ENCODE results near the gene ZFYVE19. TPM values are rescaled to one million over a fixed set of nuclear protein-coding genes. Genes with fewer than 3 reads are reported as not detected.

Gene ZFYVE19
- total RNA-seq, 4 donors from 2014 or later: 13.3 to 25.5 (median 19.7) TPM

GRCh38 chr15:40830884-40831283 lies 24.0 kb downstream of the ZFYVE19 start:
- Histone ChIP-seq H3K9me3 (no peaks in the 10 kb centered on the region), H3K27ac (no peak overlapping the region), H3K4me3 (no peak overlapping the region), H3K27me3 (peaks cover 20% of the 10 kb centered on the region), H3K36me3 (no peaks in the 10 kb centered on the region), H3K4me1 (no peaks in the 10 kb centered on the region)
- 71 to 76% methylated on average over 2 of the region's 2 CpGs for WGBS, 2 donors (ENCODE audit: low coverage in 1 of 2)
- TF ChIP-seq POLR2AphosphoS5 (IDR thresholded peaks at IDR 0.05) (no peak), POLR2A (IDR thresholded peaks at IDR 0.05) (no peak), CTCF (IDR thresholded peaks at IDR 0.05) (no peak), EP300 (IDR thresholded peaks at IDR 0.05) (no peak)
- ATAC-seq: no peak

- no peak overlapping the region for H3K27ac ChIP-seq
- H3K27me3 ChIP-seq: peaks cover 18% of the 10 kb centered on the region
- H3K4me3 ChIP-seq: no peak overlapping the region
- H3K9me3 ChIP-seq: no peaks in the 10 kb centered on the region
- TF ChIP-seq EP300 (IDR thresholded peaks at IDR 0.05) (no peak), CTCF (IDR thresholded peaks at IDR 0.05) (no peak), POLR2AphosphoS5 (IDR thresholded peaks at IDR 0.05) (no peak), POLR2A (IDR thresholded peaks at IDR 0.05) (no peak)
- H3K36me3 ChIP-seq: no peaks in the 10 kb centered on the region
- no peaks in the 10 kb centered on the region for H3K4me1 ChIP-seq
- ATAC-seq: no peak
- 55% methylated on average over 1 of the region's 1 CpG; no CpG with 5 or more reads in 1 of the 2 donors for WGBS, 2 donors (ENCODE audit: low coverage in 1 of 2)
Measured at GRCh38 chr15:40831861-40832260, 25.0 kb downstream of the ZFYVE19 start.

- ATAC-seq: no peak
- H3K36me3 ChIP-seq: no peaks in the 10 kb centered on the region
Measured at GRCh38 chr15:40832903-40833302, 26.0 kb downstream of the ZFYVE19 start.

GRCh38 chr15:40836020-40836419 lies 29.1 kb downstream of the ZFYVE19 start:
- H3K27me3 ChIP-seq: no peaks in the 10 kb centered on the region
- H3K4me1 ChIP-seq: no peaks in the 10 kb centered on the region
- H3K9me3 ChIP-seq: no peaks in the 10 kb centered on the region
- 85 to 100% methylated on average over 1 of the region's 1 CpG for WGBS, 2 donors (ENCODE audit: low coverage in 1 of 2)
- H3K27ac ChIP-seq: no peak overlapping the region
- no peak for ATAC-seq
- no peaks in the 10 kb centered on the region for H3K36me3 ChIP-seq
- TF ChIP-seq POLR2A (IDR thresholded peaks at IDR 0.05): no peak
- TF ChIP-seq POLR2AphosphoS5 (IDR thresholded peaks at IDR 0.05): no peak
- no peak for TF ChIP-seq CTCF (IDR thresholded peaks at IDR 0.05)
- no peak for TF ChIP-seq EP300 (IDR thresholded peaks at IDR 0.05)
- no peak overlapping the region for H3K4me3 ChIP-seq

More at GRCh38 chr15:40832903-40833302, 26.0 kb downstream of the ZFYVE19 start:
- H3K27me3 ChIP-seq: peaks cover 11% of the 10 kb centered on the region
- TF ChIP-seq POLR2AphosphoS5 (IDR thresholded peaks at IDR 0.05) (no peak), POLR2A (IDR thresholded peaks at IDR 0.05) (no peak), CTCF (IDR thresholded peaks at IDR 0.05) (no peak), EP300 (IDR thresholded peaks at IDR 0.05) (no peak)
- no peaks in the 10 kb centered on the region for H3K4me1 ChIP-seq
- H3K4me3 ChIP-seq: no peak overlapping the region
- no peak overlapping the region for H3K27ac ChIP-seq
- H3K9me3 ChIP-seq: no peaks in the 10 kb centered on the region

GRCh38 chr15:40838756-40839155 lies 31.9 kb downstream of the ZFYVE19 start:
- Histone ChIP-seq H3K27ac (no peak overlapping the region), H3K4me3 (no peak overlapping the region), H3K4me1 (peaks cover 0 to 6% (median 0%) of the 10 kb centered on the region in 3 donors), H3K36me3 (no peaks in the 10 kb centered on the region), H3K9me3 (no peaks in the 10 kb centered on the region), H3K27me3 (peaks cover 20% of the 10 kb centered on the region)
- ATAC-seq: no peak
- WGBS, 2 donors (ENCODE audit: low coverage in 1 of 2): 83 to 90% methylated on average over 4 to 5 of the region's 5 CpGs
- TF ChIP-seq POLR2AphosphoS5 (IDR thresholded peaks at IDR 0.05): no peak
- TF ChIP-seq CTCF (IDR thresholded peaks at IDR 0.05): no peak
- no peak for TF ChIP-seq POLR2A (IDR thresholded peaks at IDR 0.05)
- no peak for TF ChIP-seq EP300 (IDR thresholded peaks at IDR 0.05)
